ENCODE measurements around the gene METTL23. TPM values are rescaled to one million over a fixed set of nuclear protein-coding genes. Genes with fewer than 3 reads are reported as not detected.
"Not testable (repeated sequence)": the region's sequence is repeated elsewhere in the genome, so short reads cannot be mapped to it uniquely, and the experiment has no call there.

The METTL23 gene
- polyA plus RNA-seq, 3 donors: 37.9 to 71.3 (median 56.5) TPM

- Mint-ChIP-seq H3K27ac (peak overlapping the region in 3 of 7 donors; percentile 34 to 69 (median 60)), H3K4me1 (peaks cover 54% of the 10 kb centered on the region), H3K36me3 (peaks cover 47 to 65% of the 10 kb centered on the region in 2 donors)
- H2AFZ ChIP-seq (ENCODE audit: insufficient read depth, low read depth, low read length, poor library complexity, severe bottlenecking); H3K9me3 ChIP-seq (replicated peaks in 1 of 2; ENCODE audit: control insufficient read depth in 1 of 2, insufficient read depth in 1 of 2, low read length in 2 of 2); H3K4me3 ChIP-seq (replicated peaks in 1 of 3; ENCODE audit: low read depth in 2 of 3, low read length in 3 of 3); H3K9me3 Mint-ChIP-seq; H3K27me3 ChIP-seq (ENCODE audit: control insufficient read depth in 2 of 2, insufficient read depth in 2 of 2, low read length in 2 of 2); DNase-seq; H3K27me3 Mint-ChIP-seq (ENCODE audit: low read depth in 3 of 3); H3K4me3 Mint-ChIP-seq; H3K4me2 ChIP-seq (replicated peaks; ENCODE audit: extremely low read depth, low read length, poor library complexity, severe bottlenecking); H3K9ac ChIP-seq (ENCODE audit: insufficient read depth, low read length, poor library complexity, severe bottlenecking): not testable (repeated sequence)
- Histone ChIP-seq H3K79me2 (ENCODE audit: insufficient read depth, low read length) (peaks cover 97% of the 10 kb centered on the region), H3K27ac (ENCODE audit: low read depth in 1 of 2, low read length in 2 of 2) (peak overlapping the region in 1 of 2 donors; percentile 2), H4K20me1 (ENCODE audit: insufficient read depth, low read length) (peaks cover 67% of the 10 kb centered on the region), H3K4me1 (ENCODE audit: control insufficient read depth in 1 of 2, insufficient read depth in 2 of 2, low read length in 2 of 2) (peaks cover 42 to 52% of the 10 kb centered on the region in 2 donors), H3K36me3 (replicated peaks in 1 of 2; ENCODE audit: control insufficient read depth in 1 of 2, insufficient read depth in 2 of 2, low read length in 2 of 2) (peaks cover 42 to 64% of the 10 kb centered on the region in 2 donors)
- intact Hi-C loops (cut with micrococcal nuclease): loop anchor here in 1 of 2 donors (10.0 kb wide), 1 partner anchor 467 kb away; the partner anchor contains the start of gene UBALD2
- 98% methylated on average over 9 of the region's 13 CpGs for WGBS (ENCODE audit: insufficient coverage)
Observed at GRCh38 chr17:76731800-76732733, 5.4 kb downstream of the METTL23 start.

GRCh38 chr17:76732734-76733617, 6.3 kb downstream of the METTL23 start:
- TF ChIP-seq CTCF (IDR thresholded peaks at IDR 0.05): no peak
- H4K20me1 ChIP-seq (ENCODE audit: insufficient read depth, low read length): peaks cover 62% of the 10 kb centered on the region
- peaks cover 42 to 64% of the 10 kb centered on the region in 2 donors for H3K36me3 ChIP-seq (replicated peaks in 1 of 2; ENCODE audit: control insufficient read depth in 1 of 2, insufficient read depth in 2 of 2, low read length in 2 of 2)
- no CpG with 5 or more reads among the region's 3 CpGs for WGBS (ENCODE audit: insufficient coverage)
- no peak overlapping the region for H3K9ac ChIP-seq (ENCODE audit: insufficient read depth, low read length, poor library complexity, severe bottlenecking)
- no peaks in the 10 kb centered on the region for H3K9me3 ChIP-seq (replicated peaks in 1 of 2; ENCODE audit: control insufficient read depth in 1 of 2, insufficient read depth in 1 of 2, low read length in 2 of 2)
- H3K4me2 ChIP-seq (replicated peaks; ENCODE audit: extremely low read depth, low read length, poor library complexity, severe bottlenecking): no peak overlapping the region
- Mint-ChIP-seq H3K27ac (peak overlapping the region in 5 of 7 donors; percentile 11 to 98 (median 15)), H3K27me3 (ENCODE audit: low read depth in 3 of 3) (peaks cover 0 to 2% (median 2%) of the 10 kb centered on the region in 3 donors), H3K4me3 (no peak overlapping the region), H3K36me3 (peaks cover 47 to 65% of the 10 kb centered on the region in 2 donors), H3K9me3 (peaks cover 0 to 2% (median 0%) of the 10 kb centered on the region in 7 donors), H3K4me1 (peaks cover 47% of the 10 kb centered on the region)
- peaks cover 33 to 43% of the 10 kb centered on the region in 2 donors for H3K4me1 ChIP-seq (ENCODE audit: control insufficient read depth in 1 of 2, insufficient read depth in 2 of 2, low read length in 2 of 2)
- no peaks in the 10 kb centered on the region for H3K27me3 ChIP-seq (ENCODE audit: control insufficient read depth in 2 of 2, insufficient read depth in 2 of 2, low read length in 2 of 2)
- peaks cover 90% of the 10 kb centered on the region for H3K79me2 ChIP-seq (ENCODE audit: insufficient read depth, low read length)
- H2AFZ ChIP-seq (ENCODE audit: insufficient read depth, low read depth, low read length, poor library complexity, severe bottlenecking): no peak overlapping the region
- H3K4me3 ChIP-seq (replicated peaks in 1 of 3; ENCODE audit: low read depth in 2 of 3, low read length in 3 of 3): peak overlapping the region in 1 of 3 experiments; percentile 100
- intact Hi-C loops (cut with micrococcal nuclease): loop anchor here in 1 of 2 donors (10.0 kb wide), 1 partner anchor 468 kb away; the partner anchor contains the start of gene UBALD2
- no peak for DNase-seq
- H3K27ac ChIP-seq (ENCODE audit: low read depth in 1 of 2, low read length in 2 of 2): peak overlapping the region in 1 of 2 donors; percentile 99

All from CD14-positive monocyte (primary cell).